Ishikawa (cell line): ENCODE data around the gene CABP7.

ENCODE experiments used
- CEBPB ChIP-seq: IDR thresholded peaks from 2 replicates; pipeline ENCODE4 v1.6.1; 2012
- TF ChIP-seq, protein P1 (sequence below): IDR thresholded peaks from 2 replicates; pipeline ENCODE4 v1.6.1; 2012; ENCODE audit warnings: low read depth, mild to moderate bottlenecking

DNA sequence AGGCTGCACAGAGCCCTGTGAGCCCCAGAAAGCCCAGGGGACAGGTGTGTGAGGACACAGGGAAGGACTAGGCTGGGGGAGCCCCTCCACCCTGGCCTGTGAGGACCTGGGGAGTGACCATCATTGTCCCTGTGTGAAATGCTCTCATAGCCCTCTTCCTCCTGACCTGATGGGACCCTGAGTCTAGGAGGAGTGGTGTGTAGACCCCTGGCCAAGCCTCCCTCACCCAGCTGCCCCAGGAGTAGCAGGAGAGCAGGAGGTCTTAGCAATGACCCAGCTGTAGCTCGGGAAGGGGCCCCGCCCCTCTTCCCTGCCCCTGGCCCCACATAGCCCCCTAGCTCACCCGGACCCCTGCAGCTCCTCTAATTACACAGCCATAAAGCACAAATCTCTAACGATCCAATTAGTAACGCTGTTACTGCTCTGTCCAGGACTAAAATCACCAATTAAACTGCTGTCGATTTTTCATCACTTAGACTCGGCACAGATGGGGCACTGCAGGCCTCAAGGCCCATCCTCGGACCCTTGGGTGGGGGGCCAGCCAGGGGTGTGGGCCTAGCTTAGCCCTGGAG lies 6.6 kb upstream of the CABP7 start:
- TF ChIP-seq CEBPB, result no peak
- TF ChIP-seq, protein P1, sequence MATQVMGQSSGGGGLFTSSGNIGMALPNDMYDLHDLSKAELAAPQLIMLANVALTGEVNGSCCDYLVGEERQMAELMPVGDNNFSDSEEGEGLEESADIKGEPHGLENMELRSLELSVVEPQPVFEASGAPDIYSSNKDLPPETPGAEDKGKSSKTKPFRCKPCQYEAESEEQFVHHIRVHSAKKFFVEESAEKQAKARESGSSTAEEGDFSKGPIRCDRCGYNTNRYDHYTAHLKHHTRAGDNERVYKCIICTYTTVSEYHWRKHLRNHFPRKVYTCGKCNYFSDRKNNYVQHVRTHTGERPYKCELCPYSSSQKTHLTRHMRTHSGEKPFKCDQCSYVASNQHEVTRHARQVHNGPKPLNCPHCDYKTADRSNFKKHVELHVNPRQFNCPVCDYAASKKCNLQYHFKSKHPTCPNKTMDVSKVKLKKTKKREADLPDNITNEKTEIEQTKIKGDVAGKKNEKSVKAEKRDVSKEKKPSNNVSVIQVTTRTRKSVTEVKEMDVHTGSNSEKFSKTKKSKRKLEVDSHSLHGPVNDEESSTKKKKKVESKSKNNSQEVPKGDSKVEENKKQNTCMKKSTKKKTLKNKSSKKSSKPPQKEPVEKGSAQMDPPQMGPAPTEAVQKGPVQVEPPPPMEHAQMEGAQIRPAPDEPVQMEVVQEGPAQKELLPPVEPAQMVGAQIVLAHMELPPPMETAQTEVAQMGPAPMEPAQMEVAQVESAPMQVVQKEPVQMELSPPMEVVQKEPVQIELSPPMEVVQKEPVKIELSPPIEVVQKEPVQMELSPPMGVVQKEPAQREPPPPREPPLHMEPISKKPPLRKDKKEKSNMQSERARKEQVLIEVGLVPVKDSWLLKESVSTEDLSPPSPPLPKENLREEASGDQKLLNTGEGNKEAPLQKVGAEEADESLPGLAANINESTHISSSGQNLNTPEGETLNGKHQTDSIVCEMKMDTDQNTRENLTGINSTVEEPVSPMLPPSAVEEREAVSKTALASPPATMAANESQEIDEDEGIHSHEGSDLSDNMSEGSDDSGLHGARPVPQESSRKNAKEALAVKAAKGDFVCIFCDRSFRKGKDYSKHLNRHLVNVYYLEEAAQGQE, result no peak
